Occipital lobe (tissue), 2 donors: Measurements from ENCODE around the gene UQCRQ. TPM values are rescaled to one million over a fixed set of nuclear protein-coding genes. Genes with fewer than 3 reads are reported as not detected.

Experiments used
- DNase-seq: peaks from one replicate; lab custom pipeline; 2025; lab: John Stamatoyannopoulos, UW
- total RNA-seq: library from RNA; depleted of rRNA; stranded (reverse); fragments of >200 nt; gene quantifications from one replicate; pipeline ENCODE4 v1.2.3, GENCODE V29; 2014

The UQCRQ gene
- total RNA-seq, 1 donor from 2014 or later: 81.1 TPM

DNA sequence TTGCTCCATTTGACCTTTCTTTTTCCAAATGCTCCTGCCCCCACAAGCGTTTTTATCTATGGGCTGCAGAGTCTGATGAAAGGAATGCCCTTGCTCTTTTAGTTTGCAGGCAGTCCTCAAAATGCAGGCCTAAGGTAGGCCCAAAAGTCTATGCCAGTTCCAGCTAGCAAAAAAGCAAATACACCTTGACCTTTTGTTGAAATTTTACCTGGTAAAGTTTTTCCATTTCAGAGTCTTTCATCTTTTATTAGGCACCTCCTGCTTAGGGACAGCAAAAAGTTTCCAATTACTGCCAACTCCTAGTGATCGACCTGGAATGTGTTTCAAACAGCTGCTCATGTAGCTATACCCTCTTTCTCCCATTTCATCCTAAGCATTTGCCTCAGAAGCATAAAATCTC is 4.4 kb downstream of the UQCRQ start:
- DNase-seq: no peak

DNA sequence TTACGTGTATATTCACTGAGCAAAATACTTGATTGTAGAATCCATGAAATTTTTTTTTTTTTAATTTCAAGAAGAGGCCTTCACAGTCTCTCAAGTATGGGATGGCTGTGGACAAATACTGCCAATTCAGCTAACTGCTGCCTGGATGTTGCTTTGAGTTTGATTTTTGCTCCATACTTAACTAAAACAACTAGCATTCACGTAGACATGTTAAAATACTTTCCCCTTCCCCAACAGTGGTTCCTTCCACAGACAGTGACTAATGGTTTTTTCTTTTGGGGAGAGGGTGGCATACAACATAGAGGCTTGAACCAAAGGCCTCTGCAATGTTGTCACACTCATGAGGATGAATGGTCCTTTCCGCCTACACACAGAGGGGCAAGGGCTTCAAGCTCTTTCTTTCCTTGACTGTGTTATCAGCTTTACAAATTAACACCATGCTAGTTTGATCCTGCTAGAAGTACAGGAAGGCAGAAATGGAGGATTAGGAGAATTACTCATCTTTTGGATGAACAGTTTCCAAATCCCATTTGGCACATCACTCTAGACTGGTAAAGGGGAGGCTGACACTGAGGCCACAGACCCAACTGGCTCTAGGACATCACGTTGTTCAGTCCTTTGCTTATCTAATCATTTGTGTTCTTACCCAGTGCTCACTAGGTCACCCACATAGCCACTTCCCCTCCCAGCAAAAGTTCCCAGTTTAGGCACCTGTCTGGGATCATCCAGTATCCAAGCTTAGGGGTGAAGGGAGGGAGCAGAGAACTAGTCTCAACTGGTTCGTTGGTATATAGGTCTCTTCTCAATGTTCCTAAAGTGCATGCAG is 5.2 kb downstream of the UQCRQ start:
- no peak for DNase-seq

DNA sequence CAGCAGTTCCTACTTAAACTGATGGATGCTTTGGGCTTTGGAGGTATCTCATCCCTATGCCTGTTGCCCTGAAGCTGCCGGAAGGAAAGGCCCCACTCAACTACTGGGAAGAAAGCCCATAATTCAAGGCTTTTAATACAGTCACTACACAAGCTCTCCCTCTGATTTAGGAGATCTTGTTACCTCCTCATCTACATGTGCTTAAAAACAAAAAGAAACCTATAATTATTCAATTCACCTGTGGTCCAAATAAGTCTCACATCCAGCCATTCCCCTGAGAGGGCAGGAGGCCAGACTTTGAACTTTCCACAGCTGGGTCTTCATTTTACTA is 6.3 kb downstream of the UQCRQ start:
- DNase-seq: no peak

DNA sequence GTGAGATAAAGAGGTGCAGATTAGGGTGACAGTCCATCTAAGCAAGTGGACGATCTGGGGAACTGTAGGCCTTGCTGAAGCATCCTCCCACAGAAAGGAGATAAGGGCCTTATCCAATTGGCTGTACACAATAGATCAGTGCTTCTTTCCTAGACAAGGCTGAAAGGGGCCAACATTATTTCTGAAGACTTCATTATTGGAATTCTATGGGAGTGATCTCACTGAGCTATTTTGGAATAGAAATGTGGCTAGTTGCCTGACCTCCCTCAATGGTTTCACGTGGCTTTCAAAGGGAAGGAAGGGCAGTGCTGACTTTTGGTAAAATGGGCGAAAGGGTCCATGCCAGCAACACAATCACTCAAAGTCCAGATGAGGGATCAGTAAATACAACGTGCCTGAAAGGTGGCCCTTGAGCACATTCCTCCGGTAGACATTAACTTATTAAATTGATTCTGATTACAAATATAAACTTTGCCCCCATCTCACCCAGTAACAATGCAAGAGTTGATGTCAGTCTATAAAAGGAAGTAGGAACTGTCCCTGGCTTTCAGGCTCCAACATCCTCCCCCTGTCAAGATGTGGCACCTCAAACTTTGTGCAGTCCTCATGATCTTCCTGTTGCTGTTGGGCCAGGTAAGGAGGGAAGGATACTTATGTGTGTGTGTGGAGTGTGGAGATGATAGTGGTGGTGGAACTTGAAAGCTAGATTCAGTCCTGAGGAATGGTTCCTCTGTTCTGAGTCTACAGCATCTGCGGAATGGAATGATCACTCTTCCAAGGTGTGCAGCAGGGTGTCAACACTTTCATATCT is 6.9 kb downstream of the UQCRQ start, which contains the start of gene LEAP2:
LEAP2 (plus strand) TSS at position 550 of the 811 bp plus-strand sequence; CDS start at position 577, 27 bp downstream.
- DNase-seq: no peak

DNA sequence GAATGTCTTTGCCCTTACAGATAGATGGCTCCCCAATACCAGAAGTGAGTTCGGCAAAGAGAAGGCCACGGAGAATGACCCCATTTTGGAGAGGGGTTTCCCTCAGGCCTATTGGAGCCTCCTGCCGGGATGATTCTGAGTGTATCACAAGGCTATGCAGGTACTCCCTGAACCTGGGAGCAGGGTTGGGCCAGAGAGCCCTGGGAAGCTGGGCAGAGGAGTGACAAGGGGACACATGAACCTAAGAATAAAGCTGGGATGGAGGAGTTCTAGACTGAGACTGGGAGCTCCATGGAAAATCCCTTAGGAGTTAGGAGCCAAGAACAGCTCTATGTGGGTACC is 7.5 kb downstream of the UQCRQ start:
- DNase-seq: no peak

DNA sequence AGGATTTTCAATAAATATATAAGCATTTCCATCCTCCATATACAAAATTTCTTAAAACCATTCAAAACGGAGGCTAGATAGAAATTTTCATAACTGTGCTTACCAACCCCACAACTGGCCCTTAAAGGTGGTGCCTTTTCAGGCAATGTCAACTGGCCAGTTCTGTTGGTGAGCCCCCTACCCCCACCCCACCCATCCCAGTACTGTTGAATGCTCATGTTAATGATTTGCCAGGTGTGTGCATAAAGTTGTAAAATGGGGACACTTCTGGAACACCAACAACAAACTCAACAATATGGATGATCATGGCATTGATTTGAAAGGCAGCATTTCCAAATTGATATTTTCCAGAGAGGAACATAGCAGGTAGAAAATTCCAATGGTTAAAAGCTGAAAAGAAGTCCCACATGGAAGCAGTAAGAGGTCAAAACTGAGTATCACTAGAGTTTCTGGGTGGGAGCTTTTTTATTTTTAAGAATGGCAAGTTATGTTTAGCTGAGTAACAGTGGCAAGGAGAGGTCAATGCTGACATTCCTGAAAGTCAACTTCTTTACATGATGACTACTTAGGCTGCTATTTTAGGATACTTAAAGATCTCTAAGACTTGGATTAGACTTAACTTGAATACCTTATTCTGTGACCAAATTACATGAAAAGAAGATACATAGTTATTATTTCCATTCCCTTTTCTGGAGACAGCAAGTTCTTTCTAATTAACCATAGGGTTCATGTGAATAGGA is 9.7 kb downstream of the UQCRQ start:
- DNase-seq: no peak

DNA sequence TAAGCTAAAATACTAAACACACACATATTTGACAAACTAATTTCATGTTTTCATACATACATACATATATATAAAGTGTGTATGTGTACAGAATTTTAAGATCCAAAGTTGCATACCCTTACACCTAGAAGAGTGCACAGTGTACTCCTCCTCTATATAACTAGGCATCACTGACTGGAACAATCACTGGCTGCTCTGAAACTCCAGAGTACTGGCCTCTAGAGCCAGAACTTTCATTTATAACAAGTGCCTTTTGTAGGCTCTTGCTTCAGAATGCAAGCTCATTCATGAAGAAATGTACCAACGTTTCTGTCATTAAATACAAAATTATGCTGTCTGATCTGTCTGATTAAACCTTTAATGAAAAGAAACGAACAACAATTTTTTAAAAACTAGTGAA is 11.0 kb downstream of the UQCRQ start:
- no peak for DNase-seq

DNA sequence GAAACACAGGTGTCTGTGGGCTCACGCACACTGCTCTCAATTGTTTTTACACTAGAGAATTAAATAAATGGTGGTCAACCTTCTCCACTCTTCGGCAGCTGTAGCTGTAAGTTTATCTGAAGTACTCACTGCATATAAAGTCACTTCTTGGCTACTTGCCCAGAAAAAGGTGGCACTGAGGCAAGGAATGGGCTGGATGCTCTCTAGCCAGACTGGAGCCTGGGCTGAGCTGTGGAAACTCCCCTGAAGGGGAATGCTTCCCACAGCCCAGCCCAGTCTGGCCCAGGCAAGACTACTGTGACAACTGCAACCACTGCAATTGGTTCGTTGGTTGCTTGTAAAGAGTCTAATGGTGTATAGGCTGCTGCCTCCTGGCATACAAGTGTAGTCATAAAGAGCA is 11.5 kb downstream of the UQCRQ start:
- no peak for DNase-seq

DNA sequence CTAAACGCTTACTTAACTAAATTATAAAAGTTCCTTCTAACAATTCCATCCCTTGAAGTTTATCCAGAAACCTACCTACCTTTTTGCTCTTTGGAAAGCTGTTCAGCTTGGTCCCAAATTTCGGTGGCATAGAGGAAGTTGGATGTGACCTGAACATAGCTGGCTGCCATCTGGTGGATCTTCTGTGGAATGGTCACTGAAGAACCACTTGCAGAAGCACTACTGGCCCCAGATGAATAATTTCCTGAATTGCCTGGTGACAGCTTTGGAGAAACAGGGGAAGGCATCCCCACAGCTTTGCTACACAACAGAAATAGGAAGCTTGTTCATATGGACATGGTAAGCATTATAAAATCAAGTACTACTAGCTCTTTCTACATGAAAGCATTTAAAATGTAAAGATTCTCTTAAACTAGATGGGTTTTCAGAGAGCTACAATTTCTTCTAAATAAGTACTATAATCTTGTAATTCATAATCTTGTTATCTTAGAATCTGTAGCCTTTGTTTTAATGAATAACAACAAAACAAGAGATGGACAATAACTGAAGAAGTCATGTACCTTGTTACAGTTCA is 16.9 kb downstream of the UQCRQ start:
- DNase-seq: peak; percentile 43

DNA sequence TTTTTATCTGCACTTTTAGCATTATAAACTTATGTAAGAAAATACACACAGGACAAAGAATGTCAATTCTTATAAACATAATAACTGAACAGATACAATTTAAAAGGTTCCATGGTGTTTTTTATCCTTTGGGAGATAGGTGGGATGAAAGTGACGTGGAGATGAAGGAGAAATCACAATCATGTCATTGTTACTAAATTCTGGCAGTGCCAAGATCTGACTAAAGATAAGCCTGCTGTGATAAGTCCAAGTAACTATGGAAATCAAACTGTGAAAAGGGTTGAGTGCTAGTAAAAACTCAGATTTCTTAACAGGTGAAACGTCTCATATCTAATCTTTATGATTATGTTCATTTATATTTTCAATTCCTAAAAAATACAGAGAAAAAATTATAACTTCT is 18.1 kb downstream of the UQCRQ start:
- DNase-seq: no peak

DNA sequence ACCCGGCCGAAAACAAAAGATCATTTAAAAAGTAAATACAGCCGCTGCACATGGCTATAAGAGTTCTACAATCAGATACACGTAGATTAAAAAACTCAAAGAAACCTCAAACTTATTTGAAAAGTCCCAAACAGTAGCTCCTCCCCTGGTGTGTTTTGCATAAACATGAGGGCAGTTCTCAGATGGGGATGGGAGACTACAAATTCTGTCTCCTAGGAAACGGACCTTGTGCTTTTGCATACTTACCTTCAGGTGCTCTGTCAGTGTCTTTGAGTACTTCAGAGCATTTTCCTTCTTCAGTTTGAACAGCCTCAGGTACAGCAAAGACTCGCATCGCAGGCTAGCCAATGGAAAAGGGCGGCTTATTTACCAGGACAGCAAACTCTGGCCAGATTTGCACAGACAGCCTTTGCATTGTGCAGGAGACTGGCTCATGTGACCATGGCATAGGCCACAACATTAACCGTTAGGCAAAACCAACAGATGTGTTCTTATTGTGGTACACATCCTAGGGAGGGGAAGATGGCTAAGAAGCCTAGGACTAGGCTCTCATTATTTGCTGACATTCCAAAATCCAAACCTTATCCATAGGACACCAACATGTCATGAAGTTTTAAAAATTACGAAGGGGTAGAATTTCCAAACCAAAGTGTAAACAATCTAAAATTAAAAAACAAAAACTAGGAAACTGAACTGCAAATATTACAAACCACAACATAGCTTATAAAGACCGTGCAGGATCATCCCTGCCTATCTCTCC is 19.8 kb downstream of the UQCRQ start:
- no peak for DNase-seq

DNA sequence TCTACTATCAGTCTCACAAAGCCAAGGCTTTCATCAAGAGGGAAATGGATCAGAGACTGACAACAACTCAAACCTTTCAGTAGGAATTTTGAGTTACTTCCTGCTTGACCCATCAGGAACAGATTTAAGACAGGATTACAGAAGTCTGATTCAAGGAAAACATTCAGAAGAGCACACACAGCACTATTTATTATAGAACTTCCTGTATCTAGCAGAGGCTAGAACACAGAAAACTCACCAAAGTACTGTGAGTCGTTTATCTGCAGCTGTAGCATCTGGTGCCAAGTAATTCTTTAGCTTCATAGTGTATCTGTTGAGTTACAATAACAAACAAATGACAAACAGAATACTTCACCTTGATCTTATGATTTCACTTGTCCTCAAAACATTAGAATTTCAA is 20.8 kb downstream of the UQCRQ start:
- no peak for DNase-seq

DNA sequence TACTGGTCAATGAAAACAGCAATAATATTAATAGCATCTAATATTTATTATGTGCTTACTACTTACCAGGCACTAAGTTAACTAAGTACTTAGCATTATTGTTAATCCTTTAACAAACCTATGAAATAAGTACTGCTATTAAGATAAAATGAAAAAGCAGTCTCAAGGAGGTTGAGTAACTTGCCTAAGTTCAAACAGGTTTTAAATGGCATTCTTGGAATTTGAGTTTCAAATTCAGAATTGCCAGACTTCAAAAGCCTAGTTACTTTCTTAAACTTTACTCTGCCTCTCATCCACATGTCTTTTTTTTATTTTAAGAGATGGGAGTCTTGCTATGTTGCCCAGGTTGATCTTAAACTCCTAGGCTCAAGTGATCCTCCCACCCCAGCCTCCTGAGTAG is 23.1 kb downstream of the UQCRQ start:
- DNase-seq: no peak

DNA sequence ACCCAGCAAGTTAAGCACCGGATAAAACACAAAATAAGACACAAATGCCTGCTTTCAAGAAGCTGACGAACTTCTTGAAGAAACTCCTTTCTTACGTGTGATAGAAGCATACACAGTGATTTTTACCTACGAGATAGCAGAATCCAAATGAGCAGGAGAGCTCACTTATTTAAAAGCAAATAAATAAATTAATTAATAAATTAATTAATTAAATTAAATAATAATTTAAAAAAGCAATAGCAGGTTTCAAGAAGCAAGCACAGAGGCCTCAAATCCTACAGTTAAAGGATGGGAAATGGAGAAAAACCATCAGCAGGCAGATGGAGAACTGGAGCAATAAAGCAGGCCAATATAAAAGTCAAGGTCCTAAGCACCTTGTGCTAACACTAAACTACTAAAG is 24.4 kb downstream of the UQCRQ start:
- no peak for DNase-seq

DNA sequence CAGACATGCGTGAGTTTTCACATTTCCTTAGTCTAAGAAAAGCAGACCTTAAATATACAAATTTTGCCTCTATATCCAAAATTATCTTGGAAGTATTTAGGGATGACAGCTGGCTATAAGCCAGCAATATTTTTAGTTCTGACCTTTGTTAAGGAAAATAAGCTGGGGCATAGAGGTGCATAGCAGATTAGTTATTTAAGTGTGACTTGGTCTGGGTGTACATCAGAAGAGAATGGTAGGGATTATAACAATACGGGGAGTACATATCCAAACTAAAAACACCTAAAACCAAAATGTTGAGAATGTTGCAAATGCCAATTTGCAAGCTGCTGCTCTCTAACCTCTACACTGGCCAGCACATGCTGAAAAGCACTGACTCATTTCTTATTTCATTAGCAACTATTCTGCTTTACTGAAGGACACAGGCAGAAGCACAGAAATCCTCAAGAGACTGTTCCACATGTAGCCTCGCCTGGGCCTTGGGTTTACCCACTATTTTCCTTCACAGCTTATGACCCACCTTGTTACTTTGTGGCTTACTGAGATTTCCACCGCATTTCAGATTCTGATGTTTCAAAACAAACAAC is 29.4 kb downstream of the UQCRQ start:
- no peak for DNase-seq

DNA sequence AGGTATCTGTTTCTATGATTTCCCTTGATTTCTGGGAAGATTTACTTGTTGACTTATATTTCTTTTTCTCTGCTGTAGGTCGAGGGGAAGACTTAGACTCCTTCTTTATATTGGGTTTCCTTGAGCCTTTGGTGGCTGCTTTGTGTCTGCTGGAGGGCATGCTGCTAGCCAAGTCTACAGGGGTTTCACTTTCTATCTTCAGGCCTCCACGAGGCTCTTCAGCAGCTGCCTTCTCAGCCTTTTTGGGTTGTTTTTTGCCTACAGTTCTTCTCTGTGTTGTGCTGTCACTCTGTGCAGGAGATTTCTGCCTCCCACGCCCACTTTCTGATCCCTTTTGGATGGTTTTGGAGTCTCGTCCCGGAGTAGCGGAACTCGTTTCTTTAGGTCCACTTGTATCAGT is 30.2 kb downstream of the UQCRQ start:
- DNase-seq: no peak

DNA sequence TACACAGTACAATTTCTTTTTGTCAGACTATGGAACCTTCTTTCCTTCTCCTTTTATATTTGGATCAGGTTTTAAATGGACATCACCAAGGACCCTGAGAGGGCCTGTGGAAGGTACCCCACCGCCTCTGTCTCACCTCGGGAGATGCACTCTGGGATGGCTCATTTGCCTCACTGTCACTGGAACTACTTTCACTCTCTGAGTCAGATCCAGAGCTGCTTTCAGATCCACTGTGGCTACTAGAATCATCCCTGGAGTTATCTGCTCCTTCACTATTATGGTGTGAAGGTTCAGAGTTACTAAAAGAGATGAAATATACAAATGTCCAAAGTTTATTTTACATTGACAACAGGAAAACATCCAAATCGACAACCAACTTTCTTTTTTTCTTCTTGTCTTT is 31.7 kb downstream of the UQCRQ start:
- DNase-seq: no peak

DNA sequence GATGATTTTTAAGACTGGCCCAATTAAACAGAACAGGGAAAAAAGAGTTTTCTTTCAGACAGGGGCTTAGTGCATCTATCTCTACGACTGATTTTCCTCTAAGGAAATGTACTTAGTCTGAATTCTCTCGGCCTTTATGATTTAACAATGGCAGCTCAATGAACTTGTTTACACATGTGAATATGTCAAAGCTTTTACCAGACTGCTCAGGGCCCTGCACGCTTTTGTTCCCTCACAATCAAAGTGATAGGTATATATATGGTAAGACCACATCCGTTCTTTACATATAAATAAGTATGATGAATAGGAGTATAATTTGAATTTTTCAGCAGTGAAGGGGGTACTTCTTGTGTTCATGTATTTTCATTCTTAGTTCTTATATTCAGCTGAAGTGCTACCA is 34.6 kb downstream of the UQCRQ start:
- DNase-seq: no peak

DNA sequence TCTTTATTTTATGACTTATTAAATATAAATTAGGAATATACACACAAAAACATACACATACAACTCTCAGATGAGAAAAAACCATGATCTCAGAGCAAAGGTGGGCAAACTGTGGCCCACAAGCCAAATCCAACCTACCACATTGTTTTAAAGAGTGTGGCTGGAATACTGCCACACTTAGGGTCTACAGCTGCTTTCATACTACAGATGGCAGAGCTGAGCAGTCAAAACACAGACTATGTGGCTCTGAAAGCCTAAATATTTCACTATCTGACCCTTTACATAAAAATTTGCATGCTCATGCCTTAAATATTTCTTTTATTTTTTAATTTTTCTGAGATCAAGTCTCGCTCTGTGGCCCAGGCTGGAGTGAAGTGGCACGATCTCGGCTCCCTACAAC is 35.3 kb downstream of the UQCRQ start:
- no peak for DNase-seq

DNA sequence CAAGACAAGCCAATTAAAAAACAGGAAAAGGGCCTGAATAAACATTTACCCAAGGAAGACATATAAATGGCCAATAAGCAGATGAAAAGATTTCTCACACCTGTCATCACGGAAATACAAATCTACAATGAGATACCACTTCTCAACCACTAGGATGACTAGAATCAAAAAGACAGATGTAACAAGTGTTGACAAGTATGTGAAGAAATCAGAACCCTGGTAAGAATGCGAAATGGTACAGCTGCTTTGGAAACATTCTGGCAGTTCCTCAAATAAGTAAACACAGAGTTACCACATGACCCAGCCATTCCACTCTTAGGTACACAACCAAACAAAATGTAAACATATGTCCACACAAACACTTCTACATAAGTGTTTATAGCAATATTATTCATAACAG is 39.5 kb downstream of the UQCRQ start:
- no peak for DNase-seq

DNA sequence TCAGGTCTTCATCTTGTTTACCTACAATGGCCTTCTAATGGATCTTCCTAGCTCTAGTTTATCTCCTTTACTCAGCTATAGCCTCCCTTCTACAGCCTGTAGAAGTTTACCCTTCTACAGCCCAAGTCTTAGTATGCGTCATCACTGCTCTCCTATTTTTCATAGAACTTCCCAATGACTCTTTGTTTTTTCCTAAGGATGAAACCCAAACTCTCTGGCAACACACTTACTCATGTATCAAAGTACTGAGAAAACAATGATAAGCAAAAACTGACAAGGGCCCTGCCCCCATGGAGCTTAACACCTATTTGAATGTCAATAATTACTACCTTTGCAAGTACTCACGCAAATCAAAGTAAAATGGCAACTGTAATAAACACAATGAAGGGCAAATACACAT is 40.7 kb downstream of the UQCRQ start:
- DNase-seq: no peak
